Lung microvascular endothelial cell (primary cell): ENCODE measurements around the gene MVD. TPM values are rescaled to one million over a fixed set of nuclear protein-coding genes. Genes with fewer than 3 reads are reported as not detected.

Source experiments
- DNase-seq, 2 donors: peaks; one replicate each; pipeline versions ENCODE4 v3.0.0 to v3.0.0-alpha.2; 2010; ENCODE audit warnings: low read depth in 2 of 2
- total RNA-seq: library from RNA; depleted of rRNA; stranded (reverse); fragments of >200 nt; gene quantifications from 2 replicates; pipeline ENCODE4 v1.2.1, GENCODE V29; 2014

Gene MVD
- total RNA-seq, 1 donor from 2014 or later: 42.3 TPM

- DNase-seq: no peak
Observed at GRCh38 chr16:88656291-88656980, 6.5 kb downstream of the MVD start.

GRCh38 chr16:88655733-88656281, 7.1 kb downstream of the MVD start:
- no peak for DNase-seq

- DNase-seq: no peak
Observed at GRCh38 chr16:88655053-88655732, 7.7 kb downstream of the MVD start.

GRCh38 chr16:88654363-88655052, 8.4 kb downstream of the MVD start:
- DNase-seq: no peak

GRCh38 chr16:88653596-88654362, 9.1 kb downstream of the MVD start:
- DNase-seq: no peak

GRCh38 chr16:88653101-88653500, 9.8 kb downstream of the MVD start:
- no peak for DNase-seq

GRCh38 chr16:88652762-88653063, 10.2 kb downstream of the MVD start:
- no peak for DNase-seq

- DNase-seq: no peak
Observed at GRCh38 chr16:88651989-88652761, 10.7 kb downstream of the MVD start.

GRCh38 chr16:88651276-88651988, 11.5 kb downstream of the MVD start:
- peak in 1 of 2 donors; percentile 93 for DNase-seq

GRCh38 chr16:88650749-88651275, 12.1 kb downstream of the MVD start, which contains the start of gene CYBA:
TSS of gene CYBA (minus strand) at chr16:88651053. CDS start at chr16:88651013, 40 bp downstream.
- DNase-seq: peak in 1 of 2 donors; percentile 85

- no peak for DNase-seq
Observed at GRCh38 chr16:88649924-88650748, 12.8 kb downstream of the MVD start.

GRCh38 chr16:88649195-88649923, 13.5 kb downstream of the MVD start:
- DNase-seq: no peak

- DNase-seq: no peak
Observed at GRCh38 chr16:88647178-88648070, 15.5 kb downstream of the MVD start.

GRCh38 chr16:88646345-88647034, 16.4 kb downstream of the MVD start:
- no peak for DNase-seq

GRCh38 chr16:88645941-88646340, 16.9 kb downstream of the MVD start:
- DNase-seq: no peak

GRCh38 chr16:88645455-88645854, 17.4 kb downstream of the MVD start:
- no peak for DNase-seq

- no peak for DNase-seq
Observed at GRCh38 chr16:88643644-88643932, 19.3 kb downstream of the MVD start.
